GM23248 (cell line): ENCODE data around the gene IGSF11.

Source experiments
- EZH2 ChIP-seq: fragments of 200-600 bp; sonication (generic); IDR thresholded peaks from 2 replicates; pipeline ENCODE4 v1.6.1; 2018; ENCODE audit warnings: antibody characterized with exemption, mild to moderate bottlenecking; ENCODE audit not compliant: insufficient read depth, poor library complexity, severe bottlenecking
- EZH2phosphoT487 ChIP-seq: fragments of 200-600 bp; sonication (generic); IDR thresholded peaks from 2 replicates; pipeline ENCODE4 v1.6.1; 2018; ENCODE audit warnings: antibody characterized with exemption, moderate library complexity, mild to moderate bottlenecking, low read depth; ENCODE audit not compliant: insufficient read depth

DNA sequence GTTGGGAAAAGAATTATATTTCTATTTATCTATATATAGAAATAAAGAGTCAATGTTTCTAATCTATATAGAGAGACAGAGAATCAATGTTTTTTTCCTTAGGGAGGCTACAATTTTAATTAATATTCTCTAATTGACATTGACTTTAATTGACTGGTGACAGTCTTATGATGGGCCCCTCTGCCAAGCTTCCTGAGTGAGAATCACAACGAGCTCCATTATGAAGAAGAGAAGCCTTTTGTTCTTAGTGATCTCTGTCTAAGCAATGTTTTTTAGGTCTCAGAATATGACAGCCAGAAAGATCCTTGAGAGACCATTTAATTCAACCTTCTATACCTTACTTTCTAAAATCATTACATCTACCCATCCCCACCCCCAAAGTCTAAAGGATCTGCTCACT lies 70.9 kb downstream of the IGSF11 start:
- TF ChIP-seq EZH2phosphoT487, result no peak
- no peak for TF ChIP-seq EZH2
